Measurements from ENCODE around the gene EXOC3L4. TPM values are rescaled to one million over a fixed set of nuclear protein-coding genes. Genes with fewer than 3 reads are reported as not detected.

The EXOC3L4 gene
- polyA plus RNA-seq, 1 donor from 2014 or later = not detected

DNA sequence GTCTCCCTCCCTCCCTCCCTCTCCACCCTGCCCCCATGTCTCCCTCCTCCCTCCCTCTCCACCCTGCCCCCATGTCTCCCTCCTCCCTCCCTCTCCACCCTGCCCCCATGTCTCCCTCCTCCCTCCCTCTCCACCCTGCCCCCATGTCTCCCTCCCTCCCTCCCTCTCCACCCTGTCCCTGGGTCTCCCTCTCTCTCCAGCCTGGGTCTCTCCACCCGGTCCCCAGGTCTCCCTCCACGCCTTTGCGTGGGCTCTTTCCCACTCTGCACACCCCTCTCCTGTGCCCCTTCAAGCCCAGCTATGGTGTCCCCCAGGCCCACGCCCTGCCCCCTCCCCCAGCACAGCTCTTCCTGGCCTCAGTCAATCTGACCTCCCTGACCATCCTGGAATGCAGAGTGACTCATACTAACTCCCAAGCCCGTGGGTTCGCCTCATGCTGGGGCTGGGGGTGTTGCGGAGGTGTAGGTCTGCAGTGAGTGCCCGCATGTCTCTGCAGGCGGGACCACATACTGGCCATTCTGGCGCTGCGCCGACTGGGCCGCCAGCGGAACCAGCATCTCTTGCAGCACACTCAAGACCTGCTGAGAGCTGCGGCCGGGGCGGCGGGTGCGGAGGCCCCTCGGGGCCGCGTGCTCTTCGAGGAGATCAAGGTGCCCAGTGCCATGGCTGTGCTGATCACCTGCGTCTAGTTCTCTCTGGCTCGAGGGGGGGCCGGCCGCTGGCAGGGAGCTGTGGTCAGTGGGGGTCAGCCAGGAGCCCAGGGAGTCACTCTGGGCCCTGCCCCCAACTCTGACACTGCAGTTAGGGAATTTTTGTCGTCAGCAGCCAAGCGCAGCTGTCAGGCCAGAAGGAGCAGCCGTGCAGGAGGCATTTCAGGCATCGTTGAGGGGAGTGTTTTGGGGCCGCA is 15.3 kb downstream of the EXOC3L4 start:
- no peak overlapping the region for H3K4me3 ChIP-seq (ENCODE audit: low read length)
- TF ChIP-seq EZH2 (IDR thresholded peaks at IDR 0.05; ENCODE audit: borderline replicate concordance, insufficient read depth, low read length, poor library complexity, severe bottlenecking) (no peak), EP300 (conservative IDR thresholded peaks at IDR 0.05; ENCODE audit: poor library complexity, severe bottlenecking) (no peak), POLR2AphosphoS5 (IDR thresholded peaks at IDR 0.05) (no peak), MXI1 (conservative IDR thresholded peaks at IDR 0.05; ENCODE audit: poor library complexity, severe bottlenecking) (no peak), RAD21 (conservative IDR thresholded peaks at IDR 0.05) (no peak), SMC3 (conservative IDR thresholded peaks at IDR 0.05; ENCODE audit: poor library complexity) (no peak), TAF1 (IDR thresholded peaks at IDR 0.05; ENCODE audit: low read depth) (no peak)
- TF ChIP-seq, protein P1, sequence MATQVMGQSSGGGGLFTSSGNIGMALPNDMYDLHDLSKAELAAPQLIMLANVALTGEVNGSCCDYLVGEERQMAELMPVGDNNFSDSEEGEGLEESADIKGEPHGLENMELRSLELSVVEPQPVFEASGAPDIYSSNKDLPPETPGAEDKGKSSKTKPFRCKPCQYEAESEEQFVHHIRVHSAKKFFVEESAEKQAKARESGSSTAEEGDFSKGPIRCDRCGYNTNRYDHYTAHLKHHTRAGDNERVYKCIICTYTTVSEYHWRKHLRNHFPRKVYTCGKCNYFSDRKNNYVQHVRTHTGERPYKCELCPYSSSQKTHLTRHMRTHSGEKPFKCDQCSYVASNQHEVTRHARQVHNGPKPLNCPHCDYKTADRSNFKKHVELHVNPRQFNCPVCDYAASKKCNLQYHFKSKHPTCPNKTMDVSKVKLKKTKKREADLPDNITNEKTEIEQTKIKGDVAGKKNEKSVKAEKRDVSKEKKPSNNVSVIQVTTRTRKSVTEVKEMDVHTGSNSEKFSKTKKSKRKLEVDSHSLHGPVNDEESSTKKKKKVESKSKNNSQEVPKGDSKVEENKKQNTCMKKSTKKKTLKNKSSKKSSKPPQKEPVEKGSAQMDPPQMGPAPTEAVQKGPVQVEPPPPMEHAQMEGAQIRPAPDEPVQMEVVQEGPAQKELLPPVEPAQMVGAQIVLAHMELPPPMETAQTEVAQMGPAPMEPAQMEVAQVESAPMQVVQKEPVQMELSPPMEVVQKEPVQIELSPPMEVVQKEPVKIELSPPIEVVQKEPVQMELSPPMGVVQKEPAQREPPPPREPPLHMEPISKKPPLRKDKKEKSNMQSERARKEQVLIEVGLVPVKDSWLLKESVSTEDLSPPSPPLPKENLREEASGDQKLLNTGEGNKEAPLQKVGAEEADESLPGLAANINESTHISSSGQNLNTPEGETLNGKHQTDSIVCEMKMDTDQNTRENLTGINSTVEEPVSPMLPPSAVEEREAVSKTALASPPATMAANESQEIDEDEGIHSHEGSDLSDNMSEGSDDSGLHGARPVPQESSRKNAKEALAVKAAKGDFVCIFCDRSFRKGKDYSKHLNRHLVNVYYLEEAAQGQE (IDR thresholded peaks at IDR 0.05; ENCODE audit: borderline replicate concordance) = no peak
- TF ChIP-seq, protein P2, sequence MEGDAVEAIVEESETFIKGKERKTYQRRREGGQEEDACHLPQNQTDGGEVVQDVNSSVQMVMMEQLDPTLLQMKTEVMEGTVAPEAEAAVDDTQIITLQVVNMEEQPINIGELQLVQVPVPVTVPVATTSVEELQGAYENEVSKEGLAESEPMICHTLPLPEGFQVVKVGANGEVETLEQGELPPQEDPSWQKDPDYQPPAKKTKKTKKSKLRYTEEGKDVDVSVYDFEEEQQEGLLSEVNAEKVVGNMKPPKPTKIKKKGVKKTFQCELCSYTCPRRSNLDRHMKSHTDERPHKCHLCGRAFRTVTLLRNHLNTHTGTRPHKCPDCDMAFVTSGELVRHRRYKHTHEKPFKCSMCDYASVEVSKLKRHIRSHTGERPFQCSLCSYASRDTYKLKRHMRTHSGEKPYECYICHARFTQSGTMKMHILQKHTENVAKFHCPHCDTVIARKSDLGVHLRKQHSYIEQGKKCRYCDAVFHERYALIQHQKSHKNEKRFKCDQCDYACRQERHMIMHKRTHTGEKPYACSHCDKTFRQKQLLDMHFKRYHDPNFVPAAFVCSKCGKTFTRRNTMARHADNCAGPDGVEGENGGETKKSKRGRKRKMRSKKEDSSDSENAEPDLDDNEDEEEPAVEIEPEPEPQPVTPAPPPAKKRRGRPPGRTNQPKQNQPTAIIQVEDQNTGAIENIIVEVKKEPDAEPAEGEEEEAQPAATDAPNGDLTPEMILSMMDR (IDR thresholded peaks at IDR 0.05; ENCODE audit: poor library complexity, severe bottlenecking) = no peak
- H4K20me1 ChIP-seq (ENCODE audit: insufficient read depth) = no peaks in the 10 kb centered on the region
- no peaks in the 10 kb centered on the region for H3K36me3 ChIP-seq (ENCODE audit: insufficient read depth, low read length)
- H3K9me2 ChIP-seq (ENCODE audit: insufficient read depth, low read length) = no peaks in the 10 kb centered on the region
- H3K79me2 ChIP-seq (replicated peaks; ENCODE audit: insufficient read depth, low read length) = no peaks in the 10 kb centered on the region
- H3K27ac ChIP-seq (ENCODE audit: low read length) = no peak overlapping the region
- H3F3A ChIP-seq (ENCODE audit: insufficient read depth, low read length, poor library complexity, severe bottlenecking) = no peaks in the 10 kb centered on the region
- no peak overlapping the region for H3K9ac ChIP-seq (ENCODE audit: low read length)
- no peak overlapping the region for H2AFZ ChIP-seq (ENCODE audit: low read depth, low read length)
- H3K4me2 ChIP-seq (ENCODE audit: low read length) = no peak overlapping the region
- H3K27me3 ChIP-seq (ENCODE audit: insufficient read depth, low read depth, low read length) = peaks cover 3% of the 10 kb centered on the region
- no peaks in the 10 kb centered on the region for H3K9me3 ChIP-seq (ENCODE audit: low read length)

DNA sequence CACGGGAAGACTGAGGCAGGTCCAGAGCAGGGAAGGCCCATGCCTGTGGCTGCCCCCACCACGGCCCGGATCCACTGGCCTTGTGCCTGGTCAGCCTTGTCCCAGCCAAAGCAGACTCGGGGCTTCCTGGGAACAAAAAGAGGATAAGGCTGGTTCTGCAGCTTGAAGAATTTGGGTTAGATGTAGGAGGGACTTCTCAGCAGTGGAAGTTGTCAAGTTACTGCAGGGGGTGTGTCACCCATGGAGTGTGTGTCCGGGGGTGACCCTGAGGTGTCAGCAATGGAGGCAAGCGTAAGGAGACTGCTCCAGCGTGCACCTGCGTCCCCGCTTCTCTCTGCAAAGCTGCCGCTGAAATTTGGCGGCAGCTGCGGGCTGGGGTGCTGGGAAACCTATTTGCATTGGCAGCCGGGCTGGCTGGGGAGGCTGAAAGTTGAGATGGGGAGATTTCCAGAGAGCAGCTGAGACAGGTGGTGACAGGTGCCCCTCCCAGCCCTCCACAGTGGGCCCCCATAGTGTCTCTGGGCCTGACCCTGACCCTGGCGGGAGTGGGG is 16.2 kb downstream of the EXOC3L4 start:
- no peaks in the 10 kb centered on the region for H3K9me2 ChIP-seq (ENCODE audit: insufficient read depth, low read length)
- TF ChIP-seq SMC3 (conservative IDR thresholded peaks at IDR 0.05; ENCODE audit: poor library complexity) = no peak
- no peak for TF ChIP-seq RAD21 (conservative IDR thresholded peaks at IDR 0.05)
- TF ChIP-seq, protein P1 (IDR thresholded peaks at IDR 0.05; ENCODE audit: borderline replicate concordance) = no peak
- TF ChIP-seq, protein P2 (IDR thresholded peaks at IDR 0.05; ENCODE audit: poor library complexity, severe bottlenecking) = no peak
- no peak for TF ChIP-seq EP300 (conservative IDR thresholded peaks at IDR 0.05; ENCODE audit: poor library complexity, severe bottlenecking)
- TF ChIP-seq TAF1 (IDR thresholded peaks at IDR 0.05; ENCODE audit: low read depth) = no peak
- TF ChIP-seq POLR2AphosphoS5 (IDR thresholded peaks at IDR 0.05) = no peak
- no peak for TF ChIP-seq EZH2 (IDR thresholded peaks at IDR 0.05; ENCODE audit: borderline replicate concordance, insufficient read depth, low read length, poor library complexity, severe bottlenecking)
- TF ChIP-seq MXI1 (conservative IDR thresholded peaks at IDR 0.05; ENCODE audit: poor library complexity, severe bottlenecking) = no peak
- H3K4me3 ChIP-seq (ENCODE audit: low read length) = no peak overlapping the region
- H3K27me3 ChIP-seq (ENCODE audit: insufficient read depth, low read depth, low read length) = no peaks in the 10 kb centered on the region
- H3K9me3 ChIP-seq (ENCODE audit: low read length) = no peaks in the 10 kb centered on the region
- H3K9ac ChIP-seq (ENCODE audit: low read length) = no peak overlapping the region
- no peaks in the 10 kb centered on the region for H3F3A ChIP-seq (ENCODE audit: insufficient read depth, low read length, poor library complexity, severe bottlenecking)
- H3K36me3 ChIP-seq (ENCODE audit: insufficient read depth, low read length) = no peaks in the 10 kb centered on the region
- no peak overlapping the region for H3K4me2 ChIP-seq (ENCODE audit: low read length)
- no peaks in the 10 kb centered on the region for H4K20me1 ChIP-seq (ENCODE audit: insufficient read depth)
- H2AFZ ChIP-seq (ENCODE audit: low read depth, low read length) = no peak overlapping the region
- no peak overlapping the region for H3K27ac ChIP-seq (ENCODE audit: low read length)
- no peaks in the 10 kb centered on the region for H3K79me2 ChIP-seq (replicated peaks; ENCODE audit: insufficient read depth, low read length)

All from neural cell (in vitro differentiated cells).